ENCODE results near the gene CACNA1H.
"Not testable (repeated sequence)": the region's sequence is repeated elsewhere in the genome, so short reads cannot be mapped to it uniquely, and the experiment has no call there.

The CACNA1H gene

DNA sequence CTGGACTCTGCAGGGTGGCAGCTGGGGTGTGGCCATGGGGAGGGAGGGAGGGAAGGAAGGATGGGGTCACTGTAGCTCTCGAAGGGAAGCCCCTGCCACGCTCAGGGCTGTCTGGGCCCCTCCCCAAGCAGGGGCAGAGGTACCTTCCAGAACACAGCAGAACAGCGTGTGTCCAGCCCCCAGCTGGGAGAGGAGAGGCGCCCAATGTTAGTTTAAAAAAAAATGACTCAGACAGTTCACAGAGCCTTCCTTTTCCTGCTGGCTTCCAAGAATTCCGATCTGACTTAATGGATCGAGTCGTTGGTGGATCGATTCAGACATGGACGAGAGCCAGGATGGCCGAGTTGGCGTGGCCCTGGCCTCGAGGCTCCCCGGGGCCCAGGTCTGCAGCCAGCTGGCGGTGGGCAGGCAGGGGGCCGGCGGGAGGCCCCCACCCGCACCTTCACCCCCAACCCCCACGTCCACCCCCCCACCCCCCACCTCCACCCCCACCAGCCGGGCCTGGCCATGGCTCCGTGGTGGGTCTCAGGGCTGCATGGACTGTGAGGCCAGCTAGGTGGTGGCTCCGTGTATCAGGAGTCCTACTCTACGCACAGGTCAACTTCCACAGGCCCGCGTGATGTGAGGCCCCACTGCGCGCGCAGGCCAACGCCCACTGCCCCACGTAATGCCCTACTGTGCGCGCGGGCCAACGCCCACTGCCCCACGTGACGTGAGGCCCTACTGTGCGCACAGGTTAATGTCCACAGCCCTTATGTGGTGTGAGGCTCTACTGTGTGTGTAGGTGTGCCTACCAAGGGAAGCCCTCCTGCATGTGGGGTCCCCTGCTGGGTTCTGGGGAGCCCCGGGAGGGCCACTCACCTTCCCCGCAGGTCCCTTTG, 21.8 kb downstream of the CACNA1H start:
- DNase-seq (ENCODE audit: low read depth), result no peak

DNA sequence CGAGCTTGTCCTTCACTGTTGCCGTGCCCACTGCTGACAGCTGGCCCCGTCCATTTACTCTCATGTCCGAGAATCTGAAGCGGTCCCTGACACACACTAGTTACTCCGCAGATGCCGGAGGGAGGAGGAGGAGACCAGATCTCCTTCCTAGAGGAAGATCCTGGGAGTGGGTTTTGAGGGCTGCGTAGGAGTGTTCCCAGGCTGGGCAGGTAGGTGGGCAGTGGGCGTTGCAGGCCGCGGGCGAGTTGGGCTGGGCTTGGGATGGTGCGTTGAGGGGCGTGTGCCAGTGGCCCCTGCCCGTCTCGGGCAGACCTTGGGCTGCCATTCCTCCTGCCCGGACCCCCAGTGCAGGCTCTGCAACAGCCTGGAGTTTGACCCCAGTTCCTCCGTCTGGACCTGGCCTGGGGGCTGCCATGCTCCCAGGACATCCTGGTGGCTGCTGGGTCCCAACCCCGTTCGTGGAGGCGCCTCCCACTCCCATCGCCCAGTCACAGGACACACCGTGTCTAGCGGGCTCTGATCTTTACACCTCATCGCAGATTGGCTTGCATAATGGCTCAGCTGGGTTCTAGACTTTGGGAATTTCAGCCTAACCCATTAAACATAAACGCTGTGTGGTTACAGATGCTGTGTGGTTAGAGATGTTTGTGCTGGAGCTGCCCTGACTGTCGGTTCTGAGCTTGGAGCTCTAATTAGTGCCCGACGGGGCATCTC, 22.8 kb downstream of the CACNA1H start:
- no peak for DNase-seq (ENCODE audit: low read depth)

DNA sequence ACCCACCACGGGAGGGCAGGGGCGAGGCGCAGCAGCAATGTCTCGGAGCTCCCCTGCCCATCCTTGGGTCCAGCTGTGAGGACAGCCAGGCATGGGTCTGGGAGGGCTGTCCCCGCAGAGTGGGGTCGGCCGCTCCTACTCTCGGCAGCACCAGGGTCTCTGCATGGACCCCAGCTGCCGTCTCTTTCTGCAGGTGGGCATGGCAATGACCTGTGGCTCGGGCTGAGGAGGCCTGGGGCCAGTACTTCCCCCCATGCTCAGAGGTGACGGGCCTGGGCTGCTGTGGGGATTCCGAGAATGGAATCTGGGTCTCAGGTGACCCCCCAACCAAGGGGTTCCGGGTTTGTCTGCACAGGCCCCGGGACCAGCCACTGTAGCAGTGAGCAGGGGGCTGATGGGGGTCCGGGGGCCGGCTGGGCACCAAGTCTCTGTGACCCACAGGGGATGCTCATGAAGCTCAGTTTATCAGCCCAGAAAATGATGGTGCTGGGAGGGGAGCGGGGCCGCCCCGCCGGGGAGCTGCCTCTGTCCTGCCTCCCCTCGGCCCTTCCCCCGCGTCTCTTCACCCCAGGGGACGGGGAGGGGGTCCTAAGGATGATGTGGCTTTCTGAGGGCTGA, 23.5 kb downstream of the CACNA1H start:
- no peak for DNase-seq (ENCODE audit: low read depth)

DNA sequence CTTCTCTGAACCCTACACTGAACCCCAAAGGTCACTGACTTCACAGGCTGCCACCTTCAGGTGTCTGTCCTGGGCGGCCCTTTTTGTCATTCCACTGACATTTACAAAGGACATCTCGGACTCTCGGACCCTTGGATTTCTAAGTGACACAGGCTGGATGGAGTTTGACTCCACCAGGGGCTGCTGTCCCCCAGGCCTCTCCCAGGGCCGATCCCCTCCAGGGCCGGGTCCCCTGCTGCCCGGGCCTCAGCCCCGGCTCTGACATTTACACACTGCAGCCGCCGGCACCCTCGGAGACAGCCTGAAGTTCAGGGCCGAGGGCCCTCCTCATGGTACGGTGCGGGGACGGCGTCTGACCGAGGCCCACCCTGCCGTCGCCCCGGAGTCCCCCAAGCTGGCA, 24.1 kb downstream of the CACNA1H start:
- no peak for DNase-seq (ENCODE audit: low read depth)

GRCh38 chr16:1177750-1178149, 24.8 kb downstream of the CACNA1H start:
- no peak for DNase-seq (ENCODE audit: low read depth)

DNA sequence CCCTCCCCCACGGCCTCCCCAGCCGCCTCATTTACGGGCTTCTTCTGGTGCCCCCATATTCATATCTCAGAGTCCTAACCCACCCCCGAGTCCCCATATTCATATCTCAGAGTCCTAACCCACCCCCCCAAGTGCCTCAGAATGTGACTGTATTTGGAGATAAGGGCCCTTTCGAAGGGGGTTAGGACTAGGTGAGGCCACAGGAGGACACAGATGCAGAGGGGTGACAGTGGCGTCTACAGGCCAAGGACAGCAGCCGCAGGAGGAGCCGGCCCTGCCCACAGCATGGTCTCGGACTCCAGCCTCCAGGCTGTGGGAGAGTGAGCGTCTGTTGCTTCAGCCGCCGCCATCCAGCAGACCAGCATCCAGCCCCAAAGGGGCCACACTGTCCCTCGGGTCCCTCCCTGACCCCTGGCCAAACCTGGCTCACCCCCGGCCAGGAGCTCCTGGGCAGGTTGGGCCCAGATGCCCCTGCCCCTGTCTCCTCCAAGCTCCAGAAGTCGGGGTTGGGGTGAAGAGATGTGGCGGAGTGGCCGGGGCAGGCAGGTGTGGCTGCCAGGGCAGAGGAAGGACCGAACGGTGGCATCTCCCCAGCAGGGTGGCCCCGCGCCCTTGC, 25.5 kb downstream of the CACNA1H start:
- DNase-seq (ENCODE audit: low read depth), result no peak

DNA sequence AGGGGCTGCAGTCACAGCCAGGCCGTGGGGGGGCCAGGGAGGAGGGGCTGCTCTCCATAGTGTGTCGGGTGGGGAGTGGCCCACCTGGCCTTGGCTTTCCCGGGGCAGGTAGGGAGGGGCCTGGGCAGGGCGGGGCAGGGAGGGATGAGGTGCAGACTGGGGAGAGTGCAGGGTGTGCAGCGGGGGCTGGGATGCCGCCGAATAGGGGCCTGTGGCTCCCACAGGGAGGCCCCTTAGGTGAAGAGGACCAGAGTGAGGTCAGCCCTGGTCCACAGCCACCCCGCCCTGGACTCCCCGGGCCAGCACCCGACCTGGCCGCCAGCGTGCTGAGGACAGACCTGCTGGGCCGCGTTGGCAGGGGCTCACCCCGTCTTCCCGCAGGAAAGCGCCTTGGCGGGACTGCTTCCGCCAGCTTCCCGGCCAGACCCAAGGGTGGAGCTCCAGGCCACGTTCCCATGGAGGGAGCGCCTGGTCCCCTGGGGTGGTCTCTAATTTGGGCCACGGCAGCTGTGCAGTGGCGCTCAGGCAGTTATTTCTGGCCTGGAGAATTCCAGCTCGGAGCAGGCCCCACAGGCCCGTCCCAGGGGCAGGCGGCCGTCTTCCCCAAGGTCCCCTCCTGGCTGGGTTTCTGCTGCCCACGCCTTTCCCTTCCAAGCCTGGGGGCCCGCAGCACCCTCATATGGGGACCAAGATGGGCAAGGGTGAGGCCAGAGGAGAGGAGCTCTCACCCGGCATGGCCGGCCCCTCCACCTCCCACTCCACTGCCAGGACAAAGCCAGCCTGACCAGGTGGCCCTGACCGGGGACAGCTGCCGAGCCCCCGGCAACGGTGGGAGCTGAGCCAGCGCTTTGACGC, 27.9 kb downstream of the CACNA1H start:
- DNase-seq (ENCODE audit: low read depth), result no peak

- no peak for DNase-seq (ENCODE audit: low read depth)
Measured at GRCh38 chr16:1181404-1182315, 28.8 kb downstream of the CACNA1H start.

DNA sequence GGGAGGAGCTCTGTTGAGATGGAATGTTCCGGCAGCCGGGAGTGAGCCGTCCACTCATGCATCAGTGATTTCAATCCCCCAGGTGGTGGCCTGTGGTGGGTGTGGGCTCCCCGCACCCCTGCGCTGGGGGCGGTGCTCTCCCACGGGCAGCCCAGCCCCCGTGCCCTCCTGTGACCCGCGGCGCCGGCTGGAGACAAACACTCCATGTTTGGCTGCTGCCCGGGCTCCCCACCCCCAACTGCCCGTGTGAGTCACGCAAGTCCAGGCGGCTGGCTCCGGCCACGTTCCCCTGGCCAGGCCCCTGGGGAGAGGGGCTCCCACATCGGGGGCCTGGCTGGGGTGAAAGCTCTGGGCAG, 29.4 kb downstream of the CACNA1H start:
- DNase-seq (ENCODE audit: low read depth), result no peak

GRCh38 chr16:1182950-1183907, 30.3 kb downstream of the CACNA1H start:
- no peak for DNase-seq (ENCODE audit: low read depth)

DNA sequence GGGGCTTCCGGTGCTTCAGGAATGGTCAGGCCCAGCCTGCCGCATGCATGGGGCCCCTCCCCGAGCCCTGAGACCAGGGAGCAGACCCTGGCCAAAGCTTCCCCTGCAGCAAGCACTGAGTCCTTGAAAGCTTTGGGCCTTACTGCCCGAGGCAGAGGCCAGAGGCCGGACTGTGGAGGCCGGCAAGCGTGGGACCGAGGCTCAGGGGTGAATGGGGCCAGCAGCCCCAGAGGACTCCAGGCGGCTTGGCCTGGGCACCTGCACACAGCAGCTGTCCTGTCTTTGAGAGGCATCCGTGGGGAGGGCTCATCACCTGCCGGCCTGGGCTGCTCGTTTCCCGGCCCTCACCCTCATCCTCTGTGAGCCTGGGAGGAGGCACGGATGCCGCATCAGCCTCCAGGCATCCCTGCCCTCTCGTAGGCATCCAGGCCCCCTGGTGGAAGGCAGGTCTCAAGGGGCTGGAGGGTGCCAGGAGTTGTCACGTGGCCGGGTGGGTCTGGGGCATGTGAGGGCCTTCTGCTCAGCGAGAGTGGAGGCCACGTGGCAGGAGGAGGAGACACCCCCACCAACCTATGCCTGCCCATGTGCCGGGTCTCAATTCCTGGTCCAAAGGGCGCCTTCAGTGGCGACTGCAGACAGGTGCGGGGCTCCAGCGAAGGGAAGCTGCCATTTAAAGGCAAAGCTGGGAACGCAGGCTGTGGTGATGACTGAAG, 31.4 kb downstream of the CACNA1H start:
- no peak for DNase-seq (ENCODE audit: low read depth)

DNA sequence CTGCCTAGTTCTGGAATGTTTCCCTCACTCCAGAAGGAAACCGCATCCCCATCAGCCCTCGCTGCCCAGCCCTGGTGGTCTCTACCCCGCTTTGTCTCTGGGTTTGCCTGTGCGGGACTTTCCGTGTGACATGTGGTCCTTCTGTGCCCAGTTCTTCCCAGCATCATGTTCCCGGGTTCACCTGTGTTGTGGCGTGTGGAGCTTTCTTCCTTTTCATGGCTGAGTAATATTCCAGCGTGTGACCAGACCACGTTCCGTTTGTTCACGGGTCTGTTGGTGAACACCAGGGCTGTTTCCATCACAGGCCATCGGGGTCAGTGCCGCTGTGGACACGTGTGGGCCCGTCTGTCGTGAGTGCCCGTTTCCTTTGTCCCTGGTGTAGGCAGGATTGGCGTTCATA, 32.1 kb downstream of the CACNA1H start:
- no peak for DNase-seq (ENCODE audit: low read depth)

DNA sequence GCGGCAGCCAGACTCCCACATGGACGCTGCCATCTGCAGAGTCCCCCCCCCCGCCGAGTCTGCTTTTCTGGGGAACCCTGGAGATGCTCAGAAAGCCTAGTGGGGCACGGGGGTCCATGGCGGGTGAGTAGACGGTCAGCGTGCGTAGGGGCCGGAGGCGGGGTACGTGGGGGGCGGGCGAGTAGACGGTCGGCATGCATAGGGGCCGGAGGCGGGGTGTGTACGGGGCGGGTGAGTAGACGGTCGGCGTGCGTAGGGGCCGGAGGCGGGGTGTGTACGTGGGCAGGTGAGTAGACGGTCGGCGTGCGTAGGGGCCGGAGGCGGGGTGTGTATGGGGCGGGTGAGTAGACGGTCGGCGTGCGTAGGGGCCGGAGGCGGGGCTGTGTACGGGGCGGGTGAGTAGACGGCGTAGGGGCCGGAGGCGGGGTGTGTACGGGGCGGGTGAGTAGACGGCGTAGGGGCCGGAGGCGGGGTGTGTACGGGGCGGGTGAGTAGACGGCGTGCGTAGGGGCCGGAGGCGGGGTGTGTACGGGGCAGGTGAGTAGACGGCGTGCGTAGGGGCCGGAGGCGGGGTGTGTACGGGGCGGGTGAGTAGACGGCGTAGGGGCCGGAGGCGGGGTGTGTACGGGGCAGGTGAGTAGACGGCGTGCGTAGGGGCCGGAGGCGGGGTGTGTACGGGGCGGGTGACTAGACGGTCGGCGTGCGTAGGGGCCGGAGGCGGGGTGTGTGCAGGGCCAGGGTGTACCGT, 32.7 kb downstream of the CACNA1H start:
- not testable (repeated sequence) for DNase-seq (ENCODE audit: low read depth)

DNA sequence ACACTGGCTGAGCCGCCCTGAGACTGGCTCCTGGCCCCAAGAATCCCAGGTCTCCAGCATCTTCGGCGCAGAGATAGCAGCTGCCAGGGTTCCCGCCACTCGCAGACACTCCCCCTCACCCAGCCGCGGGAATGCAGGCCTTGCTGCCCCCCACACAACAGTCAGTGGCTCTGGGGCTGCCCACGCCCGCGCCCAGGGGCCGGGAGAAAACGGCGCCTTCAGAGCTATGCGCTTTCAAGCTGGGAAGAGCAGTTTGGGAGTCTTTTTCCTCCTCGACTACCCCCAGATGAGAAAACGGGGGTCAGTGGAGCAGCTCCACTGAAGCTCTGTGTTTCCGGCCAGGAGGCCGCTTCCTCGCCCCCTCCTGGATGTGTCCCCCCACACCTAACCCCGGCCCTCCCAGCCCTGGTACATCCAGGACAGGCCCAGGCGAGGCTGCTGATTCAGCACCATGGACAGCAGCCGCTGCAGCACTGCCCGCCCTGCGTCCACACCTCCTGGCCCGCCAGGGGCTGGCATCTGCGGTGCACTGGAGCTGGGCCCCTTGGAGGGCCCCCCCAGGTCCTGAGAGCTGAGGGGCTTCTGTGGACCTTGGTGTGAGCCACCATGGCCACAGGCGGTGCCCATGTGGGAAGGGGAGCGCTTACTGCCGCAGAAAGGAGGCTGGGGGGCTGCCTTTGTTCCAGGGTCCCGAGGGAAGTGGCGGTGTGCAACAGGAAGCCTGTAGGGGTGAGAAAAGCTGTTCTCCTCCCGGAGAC, 35.7 kb downstream of the CACNA1H start:
- no peak for DNase-seq (ENCODE audit: low read depth)

DNA sequence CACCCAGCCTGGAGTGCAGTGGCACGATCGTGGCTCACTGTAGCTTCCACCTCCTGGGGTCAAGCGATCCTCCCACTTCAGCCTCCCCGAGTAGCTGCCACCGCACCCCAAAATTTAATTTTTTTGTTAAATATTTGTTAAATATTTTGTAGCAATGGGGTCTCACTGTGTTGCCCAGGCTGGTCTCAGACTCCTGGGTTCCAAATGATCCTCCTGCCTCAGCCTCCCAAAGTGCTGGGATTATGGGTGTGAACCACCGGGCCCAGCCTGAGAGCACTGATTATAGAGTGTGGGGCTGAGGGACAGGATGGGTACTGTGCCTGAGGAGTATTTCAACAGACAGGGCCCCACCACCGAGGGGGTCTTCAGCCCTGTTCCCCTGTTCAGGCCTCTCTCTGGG, 36.5 kb downstream of the CACNA1H start:
- DNase-seq (ENCODE audit: low read depth), result no peak

DNA sequence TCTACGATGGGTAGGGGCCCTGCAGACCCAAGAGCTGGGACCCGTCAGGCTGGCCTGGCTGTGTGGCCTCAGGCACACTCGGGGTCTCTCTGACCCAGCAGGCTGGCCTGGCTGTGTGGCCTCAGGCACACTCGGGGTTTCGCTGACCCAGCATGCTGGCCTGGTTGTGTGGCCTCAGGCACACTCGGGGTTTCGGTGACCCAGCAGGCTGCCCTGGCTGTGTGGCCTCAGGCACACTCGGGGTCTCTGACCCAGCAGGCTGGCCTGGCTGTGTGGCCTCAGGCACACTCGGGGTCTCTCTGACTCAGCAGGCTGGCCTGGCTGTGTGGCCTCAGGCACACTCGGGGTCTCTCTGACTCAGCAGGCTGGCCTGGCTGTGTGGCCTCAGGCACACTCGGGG, 37.9 kb downstream of the CACNA1H start:
- DNase-seq (ENCODE audit: low read depth), result not testable (repeated sequence)

- DNase-seq (ENCODE audit: low read depth), result no peak
Measured at GRCh38 chr16:1192384-1193073, 39.6 kb downstream of the CACNA1H start.
